SK-N-SH treated with all-trans-retinoic acid at 6 μM for 48 hours (cell line): Measurements from ENCODE around the gene OR6J1.

Experiments used
- ISL1 ChIP-seq: fragments of 250-450 bp; sonication (Bioruptor Pico); IDR thresholded peaks from 2 replicates; pipeline ENCODE4 v2.1.2; 2022; ENCODE audit warnings: mild to moderate bottlenecking, moderate library complexity
- OSR1 ChIP-seq: fragments of 250-450 bp; sonication (Bioruptor Pico); IDR thresholded peaks from 2 replicates; pipeline ENCODE4 v1.8.0; 2022; ENCODE audit warnings: moderate library complexity, mild to moderate bottlenecking, inconsistent platforms
- PATZ1 ChIP-seq: fragments of 250-450 bp; sonication (Bioruptor Pico); IDR thresholded peaks from 2 replicates; pipeline ENCODE4 v1.8.0; 2020; ENCODE audit warnings: mild to moderate bottlenecking, moderate library complexity, borderline replicate concordance
- RARB ChIP-seq: fragments of 250-450 bp; sonication (Bioruptor Pico); IDR thresholded peaks from 2 replicates; pipeline ENCODE4 v1.8.0; 2021; ENCODE audit warnings: mild to moderate bottlenecking, moderate library complexity
- TOX ChIP-seq: fragments of 250-450 bp; sonication (Bioruptor Pico); IDR thresholded peaks from 2 replicates; pipeline ENCODE4 v1.8.0; 2021; ENCODE audit warnings: mild to moderate bottlenecking, moderate library complexity, borderline replicate concordance
- ZFP3 ChIP-seq: fragments of 250-450 bp; sonication (Bioruptor Pico); IDR thresholded peaks from 2 replicates; pipeline ENCODE4 v1.5.0; 2020; ENCODE audit warnings: mild to moderate bottlenecking, moderate library complexity
- ZFP30 ChIP-seq: fragments of 450-650 bp; formaldehyde crosslinking; IDR thresholded peaks from 2 replicates; pipeline ENCODE4 v1.5.0; 2022; ENCODE audit warnings: mild to moderate bottlenecking, moderate library complexity
- TF ChIP-seq, protein P1 (sequence below): fragments of 250-450 bp; sonication (Bioruptor Pico); IDR thresholded peaks from 2 replicates; pipeline ENCODE4 v1.8.0; 2021; ENCODE audit warnings: low read depth, mild to moderate bottlenecking, moderate library complexity, borderline replicate concordance

DNA sequence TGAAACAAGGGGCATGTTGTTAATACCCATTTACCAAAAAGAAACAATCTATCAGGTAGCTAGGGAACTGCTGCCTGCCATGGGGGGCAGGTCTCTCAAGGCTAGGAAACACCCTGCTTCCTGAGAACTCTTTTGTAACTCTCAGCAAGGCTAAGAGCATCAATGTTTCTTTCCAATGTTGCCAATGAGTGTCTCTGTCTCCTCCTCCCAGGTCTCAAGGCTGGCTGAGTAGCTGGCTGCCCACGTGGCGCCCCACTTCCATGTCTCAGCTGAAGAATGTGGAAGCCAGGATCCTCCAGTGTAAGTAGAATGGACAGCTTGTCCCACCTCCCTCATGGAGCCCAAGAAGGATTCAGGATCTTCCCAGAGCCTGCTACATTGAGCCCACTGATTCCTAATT, 42.7 kb downstream of the OR6J1 start:
- no peak for TF ChIP-seq OSR1 (CRISPR knock-in tag)
- TF ChIP-seq RARB (CRISPR knock-in tag): no peak
- TF ChIP-seq ZFP3 (CRISPR knock-in tag): no peak
- TF ChIP-seq TOX (CRISPR knock-in tag): no peak
- TF ChIP-seq PATZ1: no peak
- no peak for TF ChIP-seq ZFP30 (CRISPR knock-in tag)
- no peak for TF ChIP-seq ISL1 (CRISPR knock-in tag)
- TF ChIP-seq, protein P1, sequence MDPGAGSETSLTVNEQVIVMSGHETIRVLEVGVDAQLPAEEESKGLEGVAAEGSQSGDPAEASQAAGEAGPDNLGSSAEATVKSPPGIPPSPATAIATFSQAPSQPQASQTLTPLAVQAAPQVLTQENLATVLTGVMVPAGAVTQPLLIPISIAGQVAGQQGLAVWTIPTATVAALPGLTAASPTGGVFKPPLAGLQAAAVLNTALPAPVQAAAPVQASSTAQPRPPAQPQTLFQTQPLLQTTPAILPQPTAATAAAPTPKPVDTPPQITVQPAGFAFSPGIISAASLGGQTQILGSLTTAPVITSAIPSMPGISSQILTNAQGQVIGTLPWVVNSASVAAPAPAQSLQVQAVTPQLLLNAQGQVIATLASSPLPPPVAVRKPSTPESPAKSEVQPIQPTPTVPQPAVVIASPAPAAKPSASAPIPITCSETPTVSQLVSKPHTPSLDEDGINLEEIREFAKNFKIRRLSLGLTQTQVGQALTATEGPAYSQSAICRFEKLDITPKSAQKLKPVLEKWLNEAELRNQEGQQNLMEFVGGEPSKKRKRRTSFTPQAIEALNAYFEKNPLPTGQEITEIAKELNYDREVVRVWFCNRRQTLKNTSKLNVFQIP (CRISPR knock-in tag): no peak
